ENCODE data around the gene MVD.

The MVD gene

DNA sequence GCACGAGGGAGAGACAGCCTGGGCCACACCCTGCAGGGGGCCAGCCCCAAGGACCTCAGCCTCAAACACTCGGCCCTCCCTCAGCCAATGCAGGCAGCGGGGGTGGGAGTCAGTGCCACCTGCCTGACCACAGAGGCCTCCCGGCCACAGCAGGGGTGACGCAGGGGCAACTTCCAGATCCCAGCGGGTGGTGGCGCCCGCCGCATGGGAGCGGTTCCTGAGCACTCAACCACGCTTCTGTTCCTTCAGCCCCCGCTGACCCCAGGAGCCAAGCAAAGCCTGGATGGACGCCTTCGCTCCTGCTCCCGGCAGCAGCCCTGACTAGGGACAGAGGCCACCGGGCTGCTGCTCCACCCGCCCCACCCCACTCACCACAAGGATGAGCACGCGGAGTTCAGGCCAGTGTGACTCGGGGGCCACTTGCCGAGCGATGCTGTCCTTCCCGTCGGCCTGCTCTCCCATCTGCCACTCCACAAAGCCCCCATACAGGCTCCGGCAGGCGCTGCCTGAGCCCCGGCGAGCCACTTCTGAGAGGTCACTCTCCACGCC, 7.1 kb downstream of the MVD start:
- no peak for DNase-seq (ENCODE audit: low spot score)
- in situ Hi-C loops (cut with MboI; ENCODE audit: low pct_unique_long_range_greater_than_20kb, low sequenced_read_pairs, unreplicated experiment), result no loop called here
- TF ChIP-seq, protein P1, sequence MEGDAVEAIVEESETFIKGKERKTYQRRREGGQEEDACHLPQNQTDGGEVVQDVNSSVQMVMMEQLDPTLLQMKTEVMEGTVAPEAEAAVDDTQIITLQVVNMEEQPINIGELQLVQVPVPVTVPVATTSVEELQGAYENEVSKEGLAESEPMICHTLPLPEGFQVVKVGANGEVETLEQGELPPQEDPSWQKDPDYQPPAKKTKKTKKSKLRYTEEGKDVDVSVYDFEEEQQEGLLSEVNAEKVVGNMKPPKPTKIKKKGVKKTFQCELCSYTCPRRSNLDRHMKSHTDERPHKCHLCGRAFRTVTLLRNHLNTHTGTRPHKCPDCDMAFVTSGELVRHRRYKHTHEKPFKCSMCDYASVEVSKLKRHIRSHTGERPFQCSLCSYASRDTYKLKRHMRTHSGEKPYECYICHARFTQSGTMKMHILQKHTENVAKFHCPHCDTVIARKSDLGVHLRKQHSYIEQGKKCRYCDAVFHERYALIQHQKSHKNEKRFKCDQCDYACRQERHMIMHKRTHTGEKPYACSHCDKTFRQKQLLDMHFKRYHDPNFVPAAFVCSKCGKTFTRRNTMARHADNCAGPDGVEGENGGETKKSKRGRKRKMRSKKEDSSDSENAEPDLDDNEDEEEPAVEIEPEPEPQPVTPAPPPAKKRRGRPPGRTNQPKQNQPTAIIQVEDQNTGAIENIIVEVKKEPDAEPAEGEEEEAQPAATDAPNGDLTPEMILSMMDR (IDR thresholded peaks at IDR 0.05; ENCODE audit: extremely low read depth, insufficient read depth, missing control alignments), result no peak

DNA sequence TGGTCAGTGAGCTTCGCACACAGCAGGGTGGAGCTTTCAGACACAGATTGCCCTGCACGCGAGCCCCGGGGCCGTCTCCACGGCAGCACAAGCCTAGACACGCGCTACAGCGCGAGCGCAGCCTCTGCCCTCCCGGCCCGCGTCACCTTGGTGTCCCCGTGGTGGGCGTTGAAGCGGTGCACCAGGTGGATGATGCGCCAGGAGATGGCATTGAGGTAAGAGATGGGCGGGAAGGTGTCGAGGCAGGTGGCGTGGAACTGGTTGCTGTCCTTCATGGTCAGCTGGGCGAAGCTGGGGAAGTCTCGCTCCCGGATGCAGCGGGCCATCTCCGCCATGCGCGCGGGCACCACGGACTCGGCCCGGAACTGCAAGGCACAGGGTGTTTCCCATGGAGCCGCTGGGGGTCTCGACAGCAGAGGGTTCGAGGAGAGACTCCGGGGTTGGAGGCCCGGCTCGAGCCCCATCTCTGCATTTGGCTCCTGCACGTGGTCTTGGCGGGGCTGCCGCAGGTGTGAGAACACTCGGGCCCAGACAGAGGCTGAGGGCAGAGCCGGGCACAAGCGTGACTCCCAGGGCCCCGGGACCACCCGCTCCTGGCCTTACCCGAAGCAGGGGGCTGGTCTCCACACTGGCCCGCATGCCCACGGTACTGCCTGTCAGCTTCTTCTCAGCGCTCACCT, 7.7 kb downstream of the MVD start:
- in situ Hi-C loops (cut with MboI; ENCODE audit: low pct_unique_long_range_greater_than_20kb, low sequenced_read_pairs, unreplicated experiment), result no loop called here
- TF ChIP-seq, protein P1 (IDR thresholded peaks at IDR 0.05; ENCODE audit: extremely low read depth, insufficient read depth, missing control alignments), result no peak
- DNase-seq (ENCODE audit: low spot score), result no peak

DNA sequence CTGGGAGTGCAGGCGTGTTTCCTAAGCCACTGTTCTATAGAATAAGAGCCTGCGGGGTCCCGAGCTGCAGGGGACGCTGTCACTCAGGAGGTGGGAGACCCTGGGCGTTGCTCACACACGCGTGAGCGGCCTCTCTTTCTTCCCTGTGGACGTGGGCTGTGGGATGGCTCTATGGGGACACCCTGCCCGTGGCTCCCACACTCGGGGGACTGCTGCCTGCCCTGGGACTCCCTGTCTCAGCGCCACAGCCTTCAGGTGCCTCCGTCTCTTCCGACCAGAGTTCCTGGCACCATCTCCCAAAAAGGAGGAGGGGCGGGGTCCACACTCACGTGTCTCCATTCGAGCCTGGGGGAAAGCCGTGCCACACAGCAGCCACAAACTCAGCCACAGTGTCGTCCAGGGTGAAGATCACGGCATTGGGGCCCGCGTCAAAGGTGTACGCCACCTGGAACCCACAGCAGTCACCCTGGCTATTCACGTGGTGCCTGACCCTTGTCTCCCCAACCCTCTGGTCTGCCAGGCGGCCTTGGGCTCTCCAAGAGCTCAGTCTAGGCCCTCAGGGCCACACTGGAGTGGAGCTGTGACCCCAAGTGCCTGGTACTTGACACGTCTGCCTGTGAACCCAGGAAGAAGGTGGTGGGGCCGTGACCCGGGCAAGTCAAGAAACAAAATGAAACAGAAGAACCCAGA, 8.4 kb downstream of the MVD start:
- in situ Hi-C loops (cut with MboI; ENCODE audit: low pct_unique_long_range_greater_than_20kb, low sequenced_read_pairs, unreplicated experiment), result no loop called here
- DNase-seq (ENCODE audit: low spot score), result no peak
- TF ChIP-seq, protein P1 (IDR thresholded peaks at IDR 0.05; ENCODE audit: extremely low read depth, insufficient read depth, missing control alignments), result no peak

DNA sequence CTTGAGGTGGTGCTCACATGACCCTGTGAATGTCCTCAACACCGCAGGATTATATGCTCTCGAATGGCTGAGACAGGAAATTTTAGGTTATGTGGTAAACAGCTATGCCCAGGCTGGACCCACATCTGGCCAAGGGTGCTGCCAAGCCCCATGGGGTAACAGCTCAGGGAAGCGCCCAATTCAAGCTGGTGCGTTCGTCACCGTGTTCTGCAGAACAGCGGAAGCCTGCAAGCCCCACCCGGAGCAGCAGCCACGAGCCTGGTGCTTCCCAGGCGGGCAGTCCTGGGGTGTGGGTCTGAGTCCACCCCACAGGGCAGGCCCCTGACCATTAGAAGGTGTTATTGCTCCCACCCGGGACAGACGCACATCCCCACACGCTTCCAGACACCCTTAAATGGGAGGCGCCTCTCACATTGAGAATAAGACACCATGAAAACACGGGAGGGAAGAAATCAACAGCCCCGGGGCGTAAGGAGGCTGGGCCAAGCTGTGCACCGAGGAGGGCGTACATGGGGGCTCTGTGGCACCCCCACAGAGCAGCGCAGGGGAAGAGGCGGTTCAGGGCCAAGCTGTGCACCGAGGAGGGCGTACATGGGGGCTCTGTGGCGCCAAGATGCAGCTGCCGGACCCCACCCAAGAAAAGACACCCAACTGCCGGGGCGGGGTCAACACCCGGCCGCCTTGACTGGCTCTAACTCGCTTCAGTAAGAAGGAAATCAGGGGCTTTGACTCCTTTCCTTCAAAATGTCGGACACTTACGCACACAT, 9.1 kb downstream of the MVD start:
- DNase-seq (ENCODE audit: low spot score), result no peak
- TF ChIP-seq, protein P1 (IDR thresholded peaks at IDR 0.05; ENCODE audit: extremely low read depth, insufficient read depth, missing control alignments), result no peak
- in situ Hi-C loops (cut with MboI; ENCODE audit: low pct_unique_long_range_greater_than_20kb, low sequenced_read_pairs, unreplicated experiment), result no loop called here

DNA sequence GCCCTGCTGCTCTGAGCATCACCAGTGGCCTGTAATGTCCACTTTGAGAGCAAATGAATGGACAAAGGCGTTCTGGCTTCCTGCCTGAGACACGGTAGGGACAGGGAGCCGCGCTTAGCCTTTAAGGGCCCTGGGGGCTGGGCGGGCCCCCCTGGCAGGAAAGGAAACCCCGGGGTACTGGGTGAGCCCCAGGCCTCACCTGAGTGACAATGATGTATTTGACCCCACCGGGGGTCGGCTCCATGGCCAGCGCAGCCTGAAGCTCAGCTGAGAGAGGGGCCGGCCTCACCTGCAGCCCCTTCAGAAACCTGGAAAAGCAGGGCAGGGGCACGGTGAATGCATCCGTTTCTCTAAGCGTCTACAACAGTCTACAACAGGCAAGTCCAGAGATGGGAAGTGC, 9.8 kb downstream of the MVD start:
- TF ChIP-seq, protein P1 (IDR thresholded peaks at IDR 0.05; ENCODE audit: extremely low read depth, insufficient read depth, missing control alignments), result no peak
- DNase-seq (ENCODE audit: low spot score), result no peak
- in situ Hi-C loops (cut with MboI; ENCODE audit: low pct_unique_long_range_greater_than_20kb, low sequenced_read_pairs, unreplicated experiment), result no loop called here

DNA sequence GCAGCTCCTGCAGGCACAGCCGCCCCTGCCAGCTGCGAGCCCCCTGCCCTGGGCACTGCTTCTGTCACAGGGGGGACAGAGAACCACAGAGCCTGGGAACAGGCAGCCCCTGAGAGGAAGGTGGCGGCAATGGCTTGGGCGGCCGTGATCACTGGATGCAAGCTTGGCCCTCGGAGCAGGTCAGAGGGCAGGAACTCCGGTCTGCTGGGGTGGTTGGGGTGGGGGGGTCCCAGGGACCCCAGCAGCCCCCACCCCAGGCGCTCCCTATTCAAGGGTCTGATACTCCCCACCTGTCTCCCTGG, 10.2 kb downstream of the MVD start:
- TF ChIP-seq, protein P1 (IDR thresholded peaks at IDR 0.05; ENCODE audit: extremely low read depth, insufficient read depth, missing control alignments), result no peak
- DNase-seq (ENCODE audit: low spot score), result no peak
- in situ Hi-C loops (cut with MboI; ENCODE audit: low pct_unique_long_range_greater_than_20kb, low sequenced_read_pairs, unreplicated experiment), result no loop called here

All from GM13977 (cell line).